IMR-90 (cell line): ENCODE data around the gene CDH12. TPM values are rescaled to one million over a fixed set of nuclear protein-coding genes. Genes with fewer than 3 reads are reported as not detected.

Source experiments
- ATAC-seq: fragments of 200-7000 bp; cut with Tn5 transposase; 2 replicates; pipeline ENCODE4 v1.9.1; 2020; ENCODE audit warnings: low read depth, mild to moderate bottlenecking, moderate library complexity
- BruUV-seq: library from RNA; stranded (reverse); fragments of 400-500 nt; replicated peaks from 2 replicates; lab custom pipeline; 2021; lab: Mats Ljungman, UMichigan
- CTCF ChIA-PET: fragments of 300-600 bp; formaldehyde crosslinking; extraction: SDS; loops from one replicate; lab custom pipeline; 2021; ENCODE audit warnings: antibody characterized with exemption; lab: Yijun Ruan, JAX
- POLR2A ChIA-PET: fragments of 300-600 bp; sonication (Branson Sonifier 250); formaldehyde crosslinking; loops from one replicate; lab custom pipeline; 2022; ENCODE audit warnings: antibody characterized with exemption; ENCODE audit not compliant: unreplicated experiment; lab: Charles Lee
- DNase-seq: peaks from one replicate; pipeline ENCODE4 v3.0.0; 2013
- H2AFZ ChIP-seq: replicated peaks from 2 replicates; pipeline ENCODE3; 2013; ENCODE audit warnings: low read length, mild to moderate bottlenecking; ENCODE audit not compliant: poor library complexity
- H2AK5ac ChIP-seq: 2 replicates; pipeline ENCODE4 v1.6.1; 2013; ENCODE audit warnings: low read depth, low read length, inconsistent platforms
- H2AK9ac ChIP-seq: replicated peaks from 2 replicates; pipeline ENCODE3; 2013; ENCODE audit warnings: mild to moderate bottlenecking, low read depth, low read length, moderate library complexity; ENCODE audit not compliant: poor library complexity
- H2BK120ac ChIP-seq: 2 replicates; pipeline ENCODE4 v1.6.1; 2013; ENCODE audit warnings: low read depth, low read length, inconsistent platforms
- H2BK15ac ChIP-seq: 3 replicates; pipeline ENCODE4 v1.6.1; 2013; ENCODE audit warnings: low read depth, low read length, inconsistent platforms
- H2BK20ac ChIP-seq: 2 replicates; pipeline ENCODE4 v1.6.1; 2013; ENCODE audit warnings: low read depth, mild to moderate bottlenecking, inconsistent platforms, low read length, moderate library complexity
- H2BK5ac ChIP-seq: 2 replicates; pipeline ENCODE4 v1.6.1; 2013; ENCODE audit warnings: mild to moderate bottlenecking, low read depth, low read length, inconsistent platforms; ENCODE audit not compliant: poor library complexity, severe bottlenecking
- H3K14ac ChIP-seq: replicated peaks from 2 replicates; pipeline ENCODE4 v1.6.1; 2013; ENCODE audit warnings: low read depth, low read length, inconsistent platforms
- H3K18ac ChIP-seq: 2 replicates; pipeline ENCODE4 v1.6.1; 2013; ENCODE audit warnings: low read depth, low read length, control low read depth
- H3K23ac ChIP-seq: 2 replicates; pipeline ENCODE4 v1.6.1; 2013; ENCODE audit warnings: low read depth, low read length, inconsistent platforms
- H3K27ac ChIP-seq: 2 replicates; pipeline ENCODE4 v1.5.1; 2013; ENCODE audit warnings: mild to moderate bottlenecking, control low read depth, low read length; ENCODE audit not compliant: insufficient read depth
- H3K27me3 ChIP-seq: 2 replicates; pipeline ENCODE4 v1.6.1; 2013; ENCODE audit warnings: low read length; ENCODE audit not compliant: control insufficient read depth, insufficient read depth
- H3K36me3 ChIP-seq: 2 replicates; pipeline ENCODE4 v1.6.1; 2013; ENCODE audit warnings: low read length, mixed read lengths; ENCODE audit not compliant: control insufficient read depth, insufficient read depth
- H3K4ac ChIP-seq: 2 replicates; pipeline ENCODE4 v1.6.1; 2013; ENCODE audit warnings: low read depth, low read length, inconsistent platforms
- H3K4me1 ChIP-seq: 2 replicates; pipeline ENCODE4 v1.6.1; 2013; ENCODE audit warnings: low read length, mixed read lengths; ENCODE audit not compliant: control insufficient read depth, insufficient read depth
- H3K4me2 ChIP-seq: 2 replicates; pipeline ENCODE4 v1.6.1; 2013; ENCODE audit warnings: low read depth, mild to moderate bottlenecking, control low read depth, low read length, moderate library complexity
- H3K4me3 ChIP-seq: 2 replicates; pipeline ENCODE4 v1.5.1; 2013; ENCODE audit warnings: low read depth, mild to moderate bottlenecking, control low read depth, low read length, moderate library complexity; ENCODE audit not compliant: insufficient read depth
- H3K56ac ChIP-seq: 2 replicates; pipeline ENCODE4 v1.6.1; 2013; ENCODE audit warnings: low read length, inconsistent platforms; ENCODE audit not compliant: insufficient read depth; ENCODE audit errors: extremely low read depth
- H3K79me1 ChIP-seq, 2 experiments: 2 replicates each; pipeline ENCODE4 v1.6.1; 2013; ENCODE audit warnings: low read length in 2 of 2, inconsistent platforms in 1 of 2, low read depth in 1 of 2
- H3K9ac ChIP-seq: 2 replicates; pipeline ENCODE4 v1.6.1; 2013; ENCODE audit warnings: low read depth, low read length, control low read depth
- H3K9me1 ChIP-seq: 2 replicates; pipeline ENCODE4 v1.6.1; 2013; ENCODE audit warnings: low read length, inconsistent platforms; ENCODE audit not compliant: insufficient read depth
- H3K9me3 ChIP-seq: 2 replicates; pipeline ENCODE4 v1.6.1; 2013; ENCODE audit warnings: low read length; ENCODE audit not compliant: control insufficient read depth, insufficient read depth
- H4K20me1 ChIP-seq: 2 replicates; pipeline ENCODE4 v1.6.1; 2013; ENCODE audit warnings: low read length, inconsistent platforms; ENCODE audit not compliant: insufficient read depth
- H4K5ac ChIP-seq: 2 replicates; pipeline ENCODE4 v1.6.1; 2013; ENCODE audit warnings: mild to moderate bottlenecking, low read depth, low read length, control low read depth
- H4K8ac ChIP-seq, 2 experiments: 2 replicates each; pipeline ENCODE4 v1.6.1; 2013; ENCODE audit warnings: low read depth in 2 of 2, low read length in 2 of 2, control low read depth in 1 of 2, inconsistent platforms in 1 of 2
- H4K91ac ChIP-seq: 2 replicates; pipeline ENCODE4 v1.6.1; 2013; ENCODE audit warnings: low read depth, low read length, inconsistent platforms; ENCODE audit not compliant: insufficient read depth
- BHLHE40 ChIP-seq: fragments of 150-350 bp; IDR thresholded peaks from 2 replicates; pipeline ENCODE4 v1.6.1; 2016; ENCODE audit warnings: mild to moderate bottlenecking, low read depth, low read length
- CEBPB ChIP-seq: IDR thresholded peaks from 2 replicates; pipeline ENCODE4 v1.6.1; 2012; ENCODE audit warnings: low read depth, low read length, improper control_type of control experiment
- FOS ChIP-seq: fragments of 150-350 bp; IDR thresholded peaks from 2 replicates; pipeline ENCODE4 v1.6.1; 2016; ENCODE audit warnings: low read depth, low read length
- MAZ ChIP-seq: IDR thresholded peaks from 2 replicates; pipeline ENCODE4 v1.6.1; 2012; ENCODE audit warnings: low read depth, mild to moderate bottlenecking, low read length, improper control_type of control experiment, moderate library complexity, borderline replicate concordance
- RAD21 ChIP-seq: IDR thresholded peaks from 2 replicates; pipeline ENCODE4 v1.6.1; 2012; ENCODE audit warnings: low read length, improper control_type of control experiment
- RCOR1 ChIP-seq: IDR thresholded peaks from 2 replicates; pipeline ENCODE4 v1.6.1; 2012; ENCODE audit warnings: mild to moderate bottlenecking, low read length, improper control_type of control experiment; ENCODE audit not compliant: insufficient replicate concordance
- SMC3 ChIP-seq: fragments of 150-350 bp; IDR thresholded peaks from 2 replicates; pipeline ENCODE4 v1.6.1; 2016; ENCODE audit warnings: low read depth, mild to moderate bottlenecking, antibody characterized with exemption, low read length, moderate library complexity
- WGBS, 2 experiments: methylation state at CpG; one replicate each; pipeline versions ENCODE4 v1.1.5 to v1.1.7; 2013; ENCODE audit warnings: missing lambda C conversion rate in 2 of 2; ENCODE audit not compliant: insufficient read length in 1 of 2; ENCODE audit errors: extremely low coverage in 2 of 2; 5-methylcytosine and 5-hydroxymethylcytosine counted together
- dilution Hi-C: fragments of 300-500 bp; cut with HindIII; formaldehyde crosslinking; loops from one replicate; pipeline ENCODE4 v1.14.3; 2018; ENCODE audit warnings: low sequenced_read_pairs; ENCODE audit not compliant: unreplicated experiment
- in situ Hi-C: fragments of 300-500 bp; cut with MboI; formaldehyde crosslinking; loops from 3 replicates; pipeline ENCODE4 v1.14.3; 2019; ENCODE audit warnings: low sequenced_read_pairs, inconsistent platforms, mixed read lengths
- intact Hi-C: fragments of 100-400 bp; cut with micrococcal nuclease; formaldehyde crosslinking; loops from 2 replicates; pipeline ENCODE4 v1.10.0; 2022
- polyA plus RNA-seq, 3 experiments: library from polyadenylated mRNA; depleted of rRNA; stranded (reverse); fragments of >200 nt; gene quantifications; 2 replicates each; pipeline ENCODE4 v1.2.3, GENCODE V29; 2012; ENCODE audit warnings: low replicate concordance in 1 of 3
- total RNA-seq: library from RNA; depleted of rRNA; stranded (reverse); fragments of >200 nt; gene quantifications from 2 replicates; pipeline ENCODE4 v1.2.3, GENCODE V29; 2012
- TF ChIP-seq, protein P1 (sequence below): fragments of 150-350 bp; IDR thresholded peaks from 2 replicates; pipeline ENCODE4 v1.6.1; 2017; ENCODE audit warnings: mild to moderate bottlenecking, antibody characterized with exemption, low read length, low read depth
- TF ChIP-seq, protein P2 (sequence below): fragments of 150-350 bp; IDR thresholded peaks from 2 replicates; pipeline ENCODE4 v1.6.1; 2016; ENCODE audit warnings: low read depth, mild to moderate bottlenecking, low read length, moderate library complexity, borderline replicate concordance

CDH12 gene
- total and polyA plus RNA-seq, 2 of the 4 experiments (the other 2 are of a cell fraction), result not detected

- no TSS peak for BruUV-seq
These were observed 254.3 kb downstream of the CDH12 start for GRCh38 chr5:22598796-22599195.

More at GRCh38 chr5:22598796-22599195, 254.3 kb downstream of the CDH12 start:
- no peak overlapping the region for H3K27ac ChIP-seq
- H2AFZ ChIP-seq, result no peak overlapping the region
- no peaks in the 10 kb centered on the region for H3K27me3 ChIP-seq
- no peak overlapping the region for H4K91ac ChIP-seq
- H3K79me1 ChIP-seq, result no peaks in the 10 kb centered on the region
- H4K5ac ChIP-seq, result no peak overlapping the region
- no peaks in the 10 kb centered on the region for H4K20me1 ChIP-seq
- H3K18ac ChIP-seq, result no peak overlapping the region
- H3K14ac ChIP-seq, result no peak overlapping the region
- no peak overlapping the region for H3K56ac ChIP-seq
- H2BK20ac ChIP-seq, result no peak overlapping the region
- WGBS, 2 experiments, result no CpG with 5 or more reads among the region's 2 CpGs
- intact Hi-C loops (no loop called here), in situ Hi-C loops (no loop called here), dilution Hi-C loops (no loop called here)
- no peaks in the 10 kb centered on the region for H3K9me3 ChIP-seq
- no peaks in the 10 kb centered on the region for H3K36me3 ChIP-seq
- no peaks in the 10 kb centered on the region for H3K9me1 ChIP-seq
- H3K4me2 ChIP-seq, result no peak overlapping the region
- ATAC-seq (no peak), DNase-seq (no peak)
- CTCF ChIA-PET, result no interaction called here
- H2AK9ac ChIP-seq, result no peak overlapping the region
- H2BK15ac ChIP-seq, result no peak overlapping the region
- no peak overlapping the region for H3K4me3 ChIP-seq
- TF ChIP-seq, protein P1, sequence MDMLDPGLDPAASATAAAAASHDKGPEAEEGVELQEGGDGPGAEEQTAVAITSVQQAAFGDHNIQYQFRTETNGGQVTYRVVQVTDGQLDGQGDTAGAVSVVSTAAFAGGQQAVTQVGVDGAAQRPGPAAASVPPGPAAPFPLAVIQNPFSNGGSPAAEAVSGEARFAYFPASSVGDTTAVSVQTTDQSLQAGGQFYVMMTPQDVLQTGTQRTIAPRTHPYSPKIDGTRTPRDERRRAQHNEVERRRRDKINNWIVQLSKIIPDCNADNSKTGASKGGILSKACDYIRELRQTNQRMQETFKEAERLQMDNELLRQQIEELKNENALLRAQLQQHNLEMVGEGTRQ, result no peak
- TF ChIP-seq RAD21, result no peak
- TF ChIP-seq CEBPB, result no peak
- no peak for TF ChIP-seq FOS
- TF ChIP-seq BHLHE40, result no peak
- TF ChIP-seq SMC3, result no peak
- TF ChIP-seq, protein P2, sequence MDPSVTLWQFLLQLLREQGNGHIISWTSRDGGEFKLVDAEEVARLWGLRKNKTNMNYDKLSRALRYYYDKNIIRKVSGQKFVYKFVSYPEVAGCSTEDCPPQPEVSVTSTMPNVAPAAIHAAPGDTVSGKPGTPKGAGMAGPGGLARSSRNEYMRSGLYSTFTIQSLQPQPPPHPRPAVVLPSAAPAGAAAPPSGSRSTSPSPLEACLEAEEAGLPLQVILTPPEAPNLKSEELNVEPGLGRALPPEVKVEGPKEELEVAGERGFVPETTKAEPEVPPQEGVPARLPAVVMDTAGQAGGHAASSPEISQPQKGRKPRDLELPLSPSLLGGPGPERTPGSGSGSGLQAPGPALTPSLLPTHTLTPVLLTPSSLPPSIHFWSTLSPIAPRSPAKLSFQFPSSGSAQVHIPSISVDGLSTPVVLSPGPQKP, result no peak
- no peak for TF ChIP-seq RCOR1
- TF ChIP-seq MAZ, result no peak
- H3K23ac ChIP-seq, result no peak overlapping the region
- 0 out of 2 replicates have a peak, but pooled peaks cover 2% of the 10 kb centered on the region for H3K4me1 ChIP-seq
- H3K9ac ChIP-seq, result no peak overlapping the region
- H4K8ac ChIP-seq, result no peak overlapping the region
- no peak overlapping the region for H3K4ac ChIP-seq
- H2AK5ac ChIP-seq, result no peak overlapping the region
- POLR2A ChIA-PET, result no interaction called here
- H2BK120ac ChIP-seq, result no peak overlapping the region
- H2BK5ac ChIP-seq, result no peak overlapping the region
